SK-MEL-5 (cell line): ENCODE data around the gene NGEF. TPM values are rescaled to one million over a fixed set of nuclear protein-coding genes. Genes with fewer than 3 reads are reported as not detected.

ENCODE experiments used
- DNase-seq: peaks from one replicate; pipeline ENCODE4 v3.0.0-alpha.2; 2016; ENCODE audit warnings: low read depth, low spot score
- in situ Hi-C: cut with HindIII; loops from 2 replicates; pipeline ENCODE4 v1.10.0; 2016; ENCODE audit warnings: low sequenced_read_pairs, high pct_unique_total_duplicates, low pct_unique_long_range_greater_than_20kb
- total RNA-seq: library from RNA; depleted of rRNA; stranded (reverse); fragments of >200 nt; shearing (Covaris generic); gene quantifications from 2 replicates; pipeline ENCODE4 v1.2.3, GENCODE V29; 2014

NGEF gene
- total RNA-seq, 1 experiment from 2014 or later = not detected

- DNase-seq = no peak
- in situ Hi-C loops = no loop called here
Observed at GRCh38 chr2:232888099-232888836, 124.8 kb downstream of the NGEF start.

GRCh38 chr2:232887171-232887850 lies 125.7 kb downstream of the NGEF start:
- in situ Hi-C loops = no loop called here
- DNase-seq = peak; percentile 45

GRCh38 chr2:232886632-232887031 lies 126.4 kb downstream of the NGEF start:
- DNase-seq = no peak
- in situ Hi-C loops = no loop called here

DNA sequence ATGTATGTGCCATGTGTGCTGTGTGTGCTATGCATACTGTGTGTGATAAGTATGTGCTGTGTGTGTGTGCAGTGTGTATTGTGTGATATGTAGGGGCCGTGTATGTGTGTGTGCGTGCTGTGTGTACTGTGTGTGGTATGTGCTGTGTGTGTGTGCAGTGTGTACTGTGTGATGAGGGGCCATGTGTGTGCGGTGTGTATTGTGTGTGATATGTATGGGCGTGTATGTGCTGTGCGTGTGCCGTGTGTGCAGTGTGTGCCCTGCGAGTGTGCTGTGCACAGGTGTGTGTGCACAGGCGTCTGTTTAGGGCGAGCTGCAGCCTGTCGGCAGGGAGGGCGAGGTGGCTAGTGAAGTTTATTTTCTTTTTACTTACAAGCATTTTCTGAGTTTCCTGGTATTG lies 126.9 kb downstream of the NGEF start:
- in situ Hi-C loops = no loop called here
- DNase-seq = no peak

- DNase-seq = no peak
- in situ Hi-C loops = no loop called here
Observed at GRCh38 chr2:232885264-232885961, 127.6 kb downstream of the NGEF start.

- DNase-seq = no peak
- in situ Hi-C loops = no loop called here
Observed at GRCh38 chr2:232884549-232885263, 128.3 kb downstream of the NGEF start.

GRCh38 chr2:232884001-232884421 lies 129.0 kb downstream of the NGEF start:
- DNase-seq = no peak
- in situ Hi-C loops = no loop called here

- DNase-seq = no peak
- in situ Hi-C loops = no loop called here
Observed at GRCh38 chr2:232883116-232883721, 129.8 kb downstream of the NGEF start.

- no peak for DNase-seq
- in situ Hi-C loops = no loop called here
Observed at GRCh38 chr2:232882505-232883115, 130.4 kb downstream of the NGEF start.

DNA sequence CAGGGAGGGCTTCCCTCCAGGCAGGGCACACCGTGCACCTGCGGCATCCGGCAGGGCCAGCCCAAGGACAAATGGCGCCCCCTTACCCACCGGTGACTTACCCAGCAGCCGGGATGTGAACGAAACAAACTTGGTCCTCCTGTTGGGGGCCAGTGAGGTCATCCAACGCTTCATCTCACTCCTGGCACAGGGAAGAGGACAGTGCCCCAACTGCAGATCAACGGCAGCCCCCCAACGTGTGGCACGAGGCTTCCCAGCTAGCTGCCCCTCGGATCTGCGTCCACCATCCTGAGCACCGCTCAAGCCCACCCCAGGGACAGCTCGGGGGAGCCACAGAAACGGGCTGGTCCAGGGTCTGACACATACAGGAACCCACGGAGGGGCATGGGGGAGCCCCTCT lies 131.0 kb downstream of the NGEF start:
- DNase-seq = no peak
- in situ Hi-C loops = no loop called here

DNA sequence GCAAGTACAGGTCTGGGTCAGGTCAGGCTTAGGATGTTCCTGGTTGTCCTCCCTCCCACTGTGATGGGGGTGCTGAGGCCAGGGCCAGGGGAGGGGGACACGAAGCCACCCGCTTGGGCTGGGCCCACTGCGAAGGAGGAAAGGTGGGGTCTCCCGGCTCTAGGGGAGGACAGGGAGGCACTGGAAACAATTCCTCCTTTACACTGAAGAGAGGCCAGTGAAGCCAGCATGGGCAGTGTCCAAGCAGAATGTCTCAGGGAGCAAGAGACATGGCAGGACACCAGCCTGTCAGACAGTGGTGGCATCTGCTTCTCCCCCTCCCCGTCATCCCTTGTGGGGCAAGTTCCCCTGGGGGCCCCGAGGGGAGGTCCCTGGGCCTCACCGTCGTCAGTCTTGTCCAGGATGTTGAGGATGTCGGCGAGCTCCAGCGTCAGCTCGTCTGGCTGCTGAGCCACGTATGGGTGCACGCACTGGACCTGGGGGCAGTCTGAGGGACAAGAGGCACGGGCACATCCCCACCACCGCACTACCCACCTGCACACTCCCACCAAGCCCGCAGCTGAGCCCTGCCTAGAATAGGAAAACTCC lies 132.2 kb downstream of the NGEF start:
- in situ Hi-C loops = no loop called here
- DNase-seq = no peak

DNA sequence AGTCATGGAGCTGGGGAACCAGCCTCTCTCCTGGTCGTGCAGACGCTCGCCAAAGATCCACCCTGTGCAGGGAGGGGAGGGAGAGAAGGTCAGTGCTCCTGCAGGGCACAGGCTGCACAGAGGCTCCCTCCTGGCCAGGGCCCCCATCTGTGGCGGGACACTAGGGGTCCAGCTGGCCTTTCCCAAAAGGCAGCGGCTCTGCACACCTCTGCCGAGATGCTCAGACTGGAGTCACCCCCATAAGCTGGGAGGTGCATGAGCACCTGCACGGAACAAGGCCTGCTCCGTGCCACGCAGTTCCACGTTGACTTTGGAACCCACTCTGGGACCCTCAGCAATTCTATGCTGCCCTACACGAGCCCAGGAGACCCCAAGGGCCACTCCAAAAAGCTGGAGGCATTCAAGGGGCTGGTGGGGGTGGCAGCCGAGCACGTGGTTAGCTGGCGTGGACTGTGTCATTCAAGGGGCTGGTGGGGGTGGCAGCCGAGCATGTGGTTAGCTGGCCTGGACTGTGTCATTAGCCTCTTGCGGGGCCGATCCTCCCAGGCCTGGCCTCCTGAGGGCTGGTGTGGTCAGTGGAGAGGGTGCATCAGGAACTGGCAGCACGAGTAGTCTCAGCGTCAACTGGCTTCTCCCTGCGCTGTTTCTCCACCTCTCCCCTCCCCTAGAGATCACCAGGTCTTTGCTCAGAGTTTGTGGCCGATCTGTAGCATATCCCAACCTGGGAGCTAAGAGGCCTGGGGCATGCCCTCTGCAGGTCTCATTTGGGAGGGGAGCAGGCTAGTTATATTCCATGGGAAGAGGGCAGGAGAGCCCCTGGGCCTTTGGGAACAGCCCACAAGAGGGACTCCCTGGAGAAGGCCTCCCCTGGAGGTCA lies 133.2 kb downstream of the NGEF start:
- no peak for DNase-seq
- in situ Hi-C loops = no loop called here

DNA sequence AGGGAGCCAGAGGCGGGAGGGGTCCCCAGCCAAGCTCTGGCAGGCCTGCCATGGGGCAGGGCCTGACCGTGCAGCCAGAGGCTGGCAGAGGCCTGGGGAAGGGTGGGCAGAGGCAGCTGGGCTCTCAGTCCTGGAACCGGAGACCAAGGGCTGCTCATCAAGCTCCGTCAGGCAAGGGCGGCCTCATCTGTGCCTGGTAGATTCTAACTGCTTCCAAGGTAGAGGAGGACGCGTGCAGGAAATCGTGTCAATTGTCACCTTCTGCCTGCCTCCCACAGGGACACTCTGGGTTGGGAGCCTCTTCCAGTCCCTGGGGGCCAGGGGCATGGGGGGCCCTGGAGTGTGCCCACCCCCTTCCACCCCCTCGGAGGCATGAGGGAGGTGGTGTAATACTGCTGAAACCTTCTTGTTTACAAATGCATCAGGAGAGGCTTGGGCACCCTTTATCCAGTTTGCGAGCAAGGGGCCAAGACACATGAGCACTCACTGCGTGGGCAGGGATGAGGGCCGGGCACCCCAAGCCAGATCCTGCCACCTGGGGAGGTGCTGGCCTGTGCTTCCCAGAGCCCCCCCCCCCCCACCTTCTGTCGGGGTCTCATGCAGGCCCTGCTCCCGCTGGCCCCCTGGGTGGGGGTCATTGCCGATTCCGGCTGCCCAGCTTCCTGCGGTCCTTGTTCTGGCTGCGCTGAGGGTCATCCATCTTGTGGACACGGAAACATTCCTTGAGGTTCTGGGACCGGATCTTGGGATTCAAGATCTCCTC lies 134.0 kb downstream of the NGEF start:
- in situ Hi-C loops = no loop called here
- DNase-seq = no peak

DNA sequence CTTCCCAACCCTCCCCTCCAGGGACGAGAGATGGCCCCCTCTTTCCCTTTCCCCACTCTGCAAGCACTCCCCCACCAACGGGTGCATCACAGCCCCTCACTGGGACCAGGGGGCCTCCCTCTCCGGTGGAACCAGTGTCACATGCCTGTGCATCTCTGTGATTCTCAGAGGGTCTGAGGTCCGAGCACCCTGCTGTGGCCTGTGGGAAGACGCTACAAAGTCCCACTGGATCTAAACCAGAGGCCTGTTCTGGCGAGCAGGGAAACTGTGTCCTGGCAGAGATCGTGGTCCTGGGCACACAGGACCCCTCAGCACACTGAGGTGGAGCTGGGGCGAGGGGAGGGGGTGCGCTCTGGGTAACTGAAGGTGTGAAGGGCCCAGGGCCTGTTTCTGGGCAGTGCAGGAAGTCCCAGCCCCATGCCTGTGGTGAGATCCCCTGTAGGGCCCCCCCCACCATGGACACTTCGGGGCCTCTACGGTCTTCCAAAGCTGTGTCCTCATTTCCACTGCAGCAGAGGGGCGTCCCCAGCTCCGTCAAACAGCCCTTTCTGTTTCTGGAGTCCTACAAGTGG lies 135.0 kb downstream of the NGEF start:
- in situ Hi-C loops = no loop called here
- DNase-seq = no peak

DNA sequence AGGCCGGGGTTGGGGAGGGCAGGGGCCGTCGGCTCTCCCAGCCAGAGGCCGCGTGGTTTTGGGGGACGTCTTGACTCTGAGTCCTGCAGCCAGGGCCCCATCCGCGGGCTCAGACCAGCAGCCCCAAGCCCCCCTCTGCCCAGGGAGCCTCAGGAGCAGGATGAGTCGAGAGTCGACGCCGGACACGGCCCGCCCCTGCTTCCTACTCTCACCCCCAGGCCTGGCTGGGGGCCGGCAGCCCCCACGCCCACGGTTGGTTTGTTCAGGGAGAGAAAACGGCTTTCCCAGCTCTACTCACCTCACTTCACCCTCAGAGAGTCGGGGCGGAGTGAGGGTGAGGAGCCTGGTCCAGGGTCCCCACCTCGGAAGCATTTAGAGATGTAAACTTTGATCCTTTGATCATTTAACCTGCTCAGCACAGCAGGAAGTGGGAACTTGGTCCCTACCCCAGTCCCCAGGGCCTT lies 136.0 kb downstream of the NGEF start:
- in situ Hi-C loops = no loop called here
- no peak for DNase-seq
